Effector CD8-positive, alpha-beta T cell (primary cell): ENCODE data around the gene TRPV5.

Experiments
- DNase-seq: peaks from one replicate; lab custom pipeline; 2025; lab: John Stamatoyannopoulos, UW

The TRPV5 gene

DNA sequence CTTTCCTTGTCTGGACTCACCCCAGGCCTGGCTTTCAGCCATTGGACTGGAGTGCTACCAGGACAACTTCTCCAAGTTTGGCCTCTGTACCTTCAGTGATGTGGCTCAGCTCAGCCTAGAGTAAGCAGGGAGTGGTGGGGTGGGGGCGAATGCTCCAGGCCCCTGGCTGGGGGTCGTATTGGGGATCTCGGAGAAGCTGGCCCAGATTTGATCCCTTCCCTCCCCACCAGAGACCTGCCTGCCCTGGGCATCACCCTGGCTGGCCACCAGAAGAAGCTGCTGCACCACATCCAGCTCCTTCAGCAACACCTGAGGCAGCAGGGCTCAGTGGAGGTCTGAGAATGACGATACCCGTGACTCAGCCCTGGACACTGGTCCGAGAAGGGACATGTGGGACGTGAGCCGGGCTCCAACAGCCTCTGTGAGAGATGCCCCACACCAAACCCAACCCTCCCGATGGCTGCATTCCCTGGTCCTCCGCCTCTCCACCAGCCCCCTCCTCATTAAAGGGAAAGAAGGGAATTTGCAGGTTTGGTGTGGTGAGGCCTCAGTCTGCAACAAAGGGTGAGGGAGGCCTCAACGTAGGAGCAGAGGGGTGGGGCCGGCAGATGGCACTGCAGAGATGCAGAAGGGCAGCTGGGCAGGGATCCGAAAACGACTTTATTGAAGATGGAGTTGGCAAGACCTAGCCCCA is 62.8 kb downstream of the TRPV5 start:
- no peak for DNase-seq

DNA sequence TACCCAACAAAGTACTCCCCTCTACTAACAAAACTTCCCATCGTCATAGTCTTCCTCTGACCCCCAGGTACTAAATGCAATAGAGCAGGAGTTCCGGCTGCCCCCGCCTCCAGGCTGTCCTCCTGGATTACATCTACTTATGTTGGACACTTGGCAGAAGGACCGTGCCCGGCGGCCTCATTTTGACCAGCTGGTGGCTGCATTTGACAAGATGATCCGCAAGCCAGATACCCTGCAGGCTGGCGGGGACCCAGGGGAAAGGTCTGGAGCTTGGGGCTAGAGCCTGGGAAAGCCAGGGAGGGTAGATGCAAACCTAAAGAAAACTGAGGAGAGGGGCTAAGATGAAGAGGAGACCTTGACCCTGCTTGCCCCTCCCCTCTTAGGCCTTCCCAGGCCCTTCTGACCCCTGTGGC is 63.4 kb downstream of the TRPV5 start:
- no peak for DNase-seq

DNA sequence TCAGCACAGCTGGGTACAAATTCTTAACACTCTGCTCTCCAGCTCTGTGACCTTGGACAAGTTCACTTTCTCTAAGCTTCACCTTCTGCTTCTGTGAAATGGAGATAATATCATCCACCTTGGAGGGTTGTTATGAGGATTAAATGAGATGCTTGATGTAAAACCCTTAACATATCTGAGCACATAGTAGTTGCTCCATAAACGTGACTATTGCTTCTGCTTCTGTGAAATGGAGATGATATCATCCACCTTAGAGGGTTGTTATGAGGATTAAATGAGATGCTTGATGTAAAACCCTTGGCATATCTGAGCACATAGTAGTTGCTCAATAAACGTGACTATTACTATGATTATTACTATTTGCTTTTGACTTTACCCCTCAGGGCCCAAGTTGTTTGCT is 64.1 kb downstream of the TRPV5 start:
- DNase-seq: no peak

DNA sequence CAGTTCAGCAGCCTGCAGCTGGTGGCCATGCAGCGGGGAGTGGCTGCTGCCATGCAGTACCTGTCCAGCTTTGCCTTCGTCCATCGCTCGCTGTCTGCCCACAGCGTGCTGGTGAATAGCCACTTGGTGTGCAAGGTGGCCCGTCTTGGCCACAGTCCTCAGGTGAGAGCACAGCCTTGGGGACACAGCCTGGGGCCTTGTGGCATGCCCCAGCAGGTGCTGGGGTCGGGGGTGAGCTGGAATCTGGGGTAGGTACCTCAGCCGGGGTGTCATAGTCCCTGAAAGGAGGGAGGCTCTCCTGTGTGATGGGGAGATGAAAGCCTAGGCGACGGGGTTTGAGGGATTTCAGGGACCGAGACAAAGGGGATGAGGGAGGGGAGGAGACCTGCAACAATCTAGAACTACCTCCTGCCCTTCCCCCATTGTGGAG is 64.5 kb downstream of the TRPV5 start:
- no peak for DNase-seq

DNA sequence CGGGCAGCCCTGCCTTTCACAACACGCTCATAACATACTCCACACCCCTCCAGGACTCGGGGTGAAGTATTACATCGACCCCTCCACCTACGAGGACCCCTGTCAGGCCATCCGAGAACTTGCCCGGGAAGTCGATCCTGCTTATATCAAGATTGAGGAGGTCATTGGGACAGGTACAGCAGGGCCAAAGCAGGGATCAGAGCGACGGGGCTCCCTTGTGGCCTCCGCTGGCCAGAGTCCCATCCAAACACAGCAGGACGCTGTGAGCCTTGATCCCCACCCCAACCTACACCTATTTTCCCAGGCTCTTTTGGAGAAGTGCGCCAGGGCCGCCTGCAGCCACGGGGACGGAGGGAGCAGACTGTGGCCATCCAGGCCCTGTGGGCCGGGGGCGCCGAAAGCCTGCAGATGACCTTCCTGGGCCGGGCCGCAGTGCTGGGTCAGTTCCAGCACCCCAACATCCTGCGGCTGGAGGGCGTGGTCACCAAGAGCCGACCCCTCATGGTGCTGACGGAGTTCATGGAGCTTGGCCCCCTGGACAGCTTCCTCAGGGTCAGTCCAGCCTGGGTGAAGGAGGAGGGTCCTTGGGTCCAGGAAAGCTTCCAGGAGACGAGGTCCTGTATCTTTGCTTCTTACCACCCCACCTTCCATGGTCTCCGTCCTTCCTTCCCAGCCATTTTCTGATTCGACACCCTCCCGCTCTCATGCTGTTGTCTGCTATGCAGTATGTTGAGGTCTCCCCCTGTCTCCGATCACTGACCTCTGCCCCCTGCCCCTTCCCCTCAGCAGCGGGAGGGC is 65.2 kb downstream of the TRPV5 start:
- no peak for DNase-seq

DNA sequence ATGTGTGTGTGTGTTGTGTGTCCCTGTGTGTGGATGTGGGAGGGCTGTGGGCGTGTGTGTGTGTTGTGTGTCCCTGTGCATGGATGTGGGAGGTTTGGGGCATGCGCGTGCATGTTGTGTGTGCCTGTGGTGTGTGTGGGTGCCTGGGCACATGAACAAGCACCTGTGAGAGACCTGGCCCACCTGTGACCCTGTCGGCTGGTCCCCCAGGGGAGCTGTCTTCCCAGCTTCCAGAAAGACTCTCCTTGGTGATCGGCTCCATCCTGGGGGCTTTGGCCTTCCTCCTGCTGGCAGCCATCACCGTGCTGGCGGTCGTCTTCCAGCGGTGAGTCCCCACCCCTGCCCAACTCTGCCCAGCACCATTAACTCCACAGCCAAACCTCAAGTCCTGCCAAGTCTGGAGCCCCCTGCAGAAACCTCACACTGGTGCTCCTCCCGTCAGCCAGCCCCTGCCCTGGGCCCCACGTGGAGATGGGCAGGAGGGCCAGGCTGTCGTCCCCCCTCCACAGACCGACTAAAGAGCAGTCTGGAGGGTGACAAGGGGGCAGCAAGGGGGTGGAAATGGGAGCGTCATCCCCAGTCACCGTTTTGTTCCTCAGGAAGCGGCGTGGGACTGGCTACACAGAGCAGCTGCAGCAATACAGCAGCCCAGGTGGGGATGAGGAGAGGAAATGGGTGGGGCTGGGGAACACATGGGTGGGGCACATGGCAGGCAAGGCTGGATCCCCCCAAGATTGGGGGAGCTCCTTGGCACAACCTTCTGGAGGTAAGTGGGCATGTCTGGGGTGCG is 66.0 kb downstream of the TRPV5 start:
- no peak for DNase-seq

DNA sequence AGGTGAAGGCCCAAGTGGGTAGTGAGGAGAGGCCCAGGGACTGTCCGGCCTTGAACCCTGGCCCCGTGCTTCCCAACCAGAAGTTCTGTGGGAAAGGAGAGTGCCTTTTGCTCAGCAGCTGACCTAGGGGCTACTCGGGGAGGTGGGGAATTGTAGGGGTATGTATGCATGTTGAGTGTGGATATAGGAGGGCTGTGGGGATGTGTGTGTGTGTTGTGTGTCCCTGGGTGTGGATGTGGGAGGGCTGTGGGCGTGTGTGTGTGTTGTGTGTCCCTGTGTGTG is 66.5 kb downstream of the TRPV5 start:
- DNase-seq: no peak

DNA sequence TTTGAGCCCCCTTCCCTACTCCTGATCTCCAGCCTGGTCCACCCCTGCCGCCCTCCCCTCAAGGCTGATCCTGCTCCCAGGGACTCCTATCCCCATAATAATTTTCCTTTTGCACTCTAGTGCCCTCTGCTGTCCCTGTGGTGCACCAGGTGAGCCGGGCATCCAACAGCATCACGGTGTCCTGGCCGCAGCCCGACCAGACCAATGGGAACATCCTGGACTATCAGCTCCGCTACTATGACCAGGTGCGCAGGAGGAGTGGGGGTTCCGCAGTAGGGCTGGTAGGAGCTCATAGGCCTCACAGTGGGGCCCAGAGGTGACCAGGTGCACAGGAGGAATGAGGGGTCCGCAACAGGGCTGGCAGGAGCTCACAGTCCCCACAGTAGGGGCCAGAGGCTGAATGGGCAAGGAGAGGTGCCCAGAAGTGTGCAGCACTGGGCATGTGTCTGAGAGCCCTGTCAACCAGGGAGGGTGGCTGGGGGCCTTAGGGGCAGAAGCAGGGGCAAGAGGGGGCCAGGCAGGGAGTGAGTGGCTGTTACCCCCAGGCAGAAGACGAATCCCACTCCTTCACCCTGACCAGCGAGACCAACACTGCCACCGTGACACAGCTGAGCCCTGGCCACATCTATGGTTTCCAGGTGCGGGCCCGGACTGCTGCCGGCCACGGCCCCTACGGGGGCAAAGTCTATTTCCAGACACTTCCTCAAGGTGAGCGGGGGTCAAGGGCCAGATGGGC is 67.0 kb downstream of the TRPV5 start:
- no peak for DNase-seq

DNA sequence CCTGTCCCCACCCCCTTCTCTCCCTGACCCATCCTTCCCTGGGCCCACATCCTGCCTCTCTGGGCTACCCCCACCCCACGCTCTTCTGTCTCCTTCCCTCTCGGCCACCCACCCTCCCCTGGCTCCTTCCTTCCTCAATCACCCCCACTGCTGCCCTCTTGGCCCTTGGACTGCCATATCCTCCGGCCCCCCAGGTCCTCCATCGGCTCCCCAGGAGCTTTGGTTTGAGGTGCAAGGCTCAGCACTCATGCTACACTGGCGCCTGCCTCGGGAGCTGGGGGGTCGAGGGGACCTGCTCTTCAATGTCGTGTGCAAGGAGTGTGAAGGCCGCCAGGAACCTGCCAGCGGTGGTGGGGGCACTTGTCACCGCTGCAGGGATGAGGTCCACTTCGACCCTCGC is 67.8 kb downstream of the TRPV5 start:
- no peak for DNase-seq

DNA sequence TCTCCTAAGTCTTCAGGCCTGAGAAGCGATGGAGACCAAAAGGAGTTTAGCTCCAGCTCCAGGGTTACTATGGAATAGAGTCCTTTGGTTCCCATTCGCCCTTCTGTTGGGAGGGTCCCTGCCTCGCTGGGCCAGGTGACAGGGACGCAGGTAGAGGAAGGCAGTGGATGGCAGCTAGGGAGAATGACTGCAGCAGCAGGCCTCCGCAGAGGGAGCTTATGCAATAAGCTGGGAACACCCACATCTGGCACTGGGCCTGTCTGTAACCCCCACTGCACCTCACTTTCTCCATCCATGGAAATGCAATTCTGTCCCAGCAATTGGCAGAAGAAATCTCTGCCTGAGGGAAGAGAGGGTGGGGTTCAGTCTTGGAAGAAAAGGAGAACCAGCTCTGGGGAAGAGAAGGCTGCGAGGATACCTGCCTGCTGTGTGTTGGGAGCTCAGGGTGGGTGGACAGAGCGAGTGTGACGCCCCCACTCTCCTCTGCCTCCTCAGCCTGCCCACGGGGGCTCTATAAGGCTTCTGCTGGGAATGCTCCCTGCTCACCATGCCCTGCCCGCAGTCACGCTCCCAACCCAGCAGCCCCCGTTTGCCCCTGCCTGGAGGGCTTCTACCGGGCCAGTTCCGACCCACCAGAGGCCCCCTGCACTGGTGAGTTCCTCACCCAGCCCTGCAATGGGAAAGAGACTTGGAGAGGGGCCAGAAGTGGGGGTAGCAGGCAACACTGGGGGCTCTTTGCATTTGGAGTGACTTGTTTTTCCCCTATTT is 68.4 kb downstream of the TRPV5 start:
- no peak for DNase-seq

DNA sequence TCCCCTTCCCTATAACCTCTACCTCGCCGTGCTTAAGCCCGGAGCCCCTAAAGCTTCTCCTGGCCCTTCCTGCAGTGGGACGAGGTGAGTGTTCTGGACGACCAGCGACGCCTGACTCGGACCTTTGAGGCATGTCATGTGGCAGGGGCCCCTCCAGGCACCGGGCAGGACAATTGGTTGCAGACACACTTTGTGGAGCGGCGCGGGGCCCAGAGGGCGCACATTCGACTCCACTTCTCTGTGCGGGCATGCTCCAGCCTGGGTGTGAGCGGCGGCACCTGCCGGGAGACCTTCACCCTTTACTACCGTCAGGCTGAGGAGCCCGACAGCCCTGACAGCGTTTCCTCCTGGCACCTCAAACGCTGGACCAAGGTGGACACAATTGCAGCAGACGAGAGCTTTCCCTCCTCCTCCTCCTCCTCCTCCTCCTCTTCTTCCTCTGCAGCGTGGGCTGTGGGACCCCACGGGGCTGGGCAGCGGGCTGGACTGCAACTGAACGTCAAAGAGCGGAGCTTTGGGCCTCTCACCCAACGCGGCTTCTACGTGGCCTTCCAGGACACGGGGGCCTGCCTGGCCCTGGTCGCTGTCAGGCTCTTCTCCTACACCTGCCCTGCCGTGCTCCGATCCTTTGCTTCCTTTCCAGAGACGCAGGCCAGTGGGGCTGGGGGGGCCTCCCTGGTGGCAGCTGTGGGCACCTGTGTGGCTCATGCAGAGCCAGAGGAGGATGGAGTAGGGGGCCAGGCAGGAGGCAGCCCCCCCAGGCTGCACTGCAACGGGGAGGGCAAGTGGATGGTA is 69.5 kb downstream of the TRPV5 start:
- no peak for DNase-seq

DNA sequence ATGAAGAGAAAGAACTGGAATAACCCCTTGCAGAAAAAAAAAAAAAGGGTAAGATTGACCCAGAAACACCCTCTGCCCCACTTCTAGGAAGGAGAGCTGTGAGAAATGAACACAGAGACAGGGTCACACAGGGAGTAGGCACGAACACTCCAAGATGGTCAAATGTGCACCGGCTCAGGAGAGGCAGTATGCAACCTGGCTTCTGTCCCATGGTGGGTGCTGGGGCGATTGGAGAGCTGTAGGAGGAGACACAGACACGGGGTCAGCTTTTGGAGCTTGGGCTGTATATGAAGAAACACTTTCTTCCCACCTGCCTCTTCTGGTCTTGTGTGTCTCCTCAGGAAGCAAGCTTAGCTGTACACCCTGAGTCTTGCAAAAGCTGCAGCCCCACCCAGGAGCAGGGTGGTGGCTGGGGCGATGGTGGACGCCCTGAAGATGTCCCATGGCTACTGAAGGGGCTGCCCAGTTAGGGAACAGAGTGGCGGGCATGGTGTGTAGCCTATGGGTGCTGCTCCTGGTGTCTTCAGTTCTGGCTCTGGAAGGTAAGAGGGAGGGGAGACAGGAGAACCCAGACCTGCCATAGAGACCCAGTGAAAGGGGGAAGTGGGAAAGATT is 70.7 kb downstream of the TRPV5 start:
- DNase-seq: no peak

DNA sequence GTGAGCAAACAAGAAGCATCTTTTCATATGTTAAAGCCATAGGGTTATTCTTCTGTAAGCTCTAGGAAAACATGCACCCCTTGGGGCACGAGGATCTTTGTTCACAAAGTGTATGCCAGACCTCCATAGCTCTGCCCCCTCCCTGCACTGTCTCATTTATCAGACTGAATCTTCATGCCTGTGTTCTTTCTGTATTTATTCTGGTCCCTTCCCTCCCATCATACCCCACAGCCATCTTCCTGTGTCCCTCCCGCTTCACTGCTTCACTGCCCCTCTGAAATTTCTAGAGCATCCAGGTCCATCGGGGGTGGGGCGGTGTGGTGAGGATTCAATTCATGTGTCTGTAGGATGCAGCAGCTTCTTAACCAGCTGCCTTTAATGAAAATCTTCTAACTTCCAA is 71.2 kb downstream of the TRPV5 start:
- no peak for DNase-seq

DNA sequence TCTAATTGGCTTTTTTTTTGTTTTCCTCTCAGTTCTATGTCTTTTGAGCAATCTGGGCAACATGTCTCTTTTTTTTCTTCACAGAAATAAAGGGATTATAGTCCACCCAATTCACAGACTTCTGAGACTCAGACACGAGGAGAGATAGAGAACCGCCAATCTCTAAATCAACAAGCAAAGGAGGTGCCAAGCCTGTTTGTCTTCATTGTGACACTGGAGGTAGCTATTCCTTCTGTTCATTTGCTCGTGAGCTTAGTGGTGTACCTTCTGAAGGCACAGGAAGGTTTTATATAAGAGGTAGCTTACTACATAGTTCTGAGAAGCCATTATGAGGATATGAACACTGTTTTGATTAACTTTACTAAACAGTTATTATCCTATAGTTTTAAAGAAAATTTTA is 72.6 kb downstream of the TRPV5 start:
- DNase-seq: no peak

DNA sequence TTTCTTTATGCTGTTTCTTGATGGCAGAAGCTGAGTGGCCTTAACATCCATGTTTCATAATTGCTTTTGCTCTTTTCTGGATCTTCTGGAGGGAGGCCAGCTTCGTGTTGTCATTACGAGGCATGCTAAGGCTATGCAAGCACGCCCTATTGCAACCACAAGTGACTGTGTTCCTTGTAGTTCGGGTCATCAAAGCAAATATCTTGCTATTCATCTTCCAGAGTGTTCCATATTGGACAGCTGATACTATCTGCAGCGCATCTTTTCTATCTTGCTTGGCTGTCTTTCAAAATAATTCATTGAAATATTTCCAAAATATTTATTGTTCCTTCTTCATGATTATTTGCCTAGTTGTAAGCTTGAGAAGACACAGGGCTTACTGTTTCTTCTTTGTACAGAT is 73.7 kb downstream of the TRPV5 start:
- DNase-seq: no peak

DNA sequence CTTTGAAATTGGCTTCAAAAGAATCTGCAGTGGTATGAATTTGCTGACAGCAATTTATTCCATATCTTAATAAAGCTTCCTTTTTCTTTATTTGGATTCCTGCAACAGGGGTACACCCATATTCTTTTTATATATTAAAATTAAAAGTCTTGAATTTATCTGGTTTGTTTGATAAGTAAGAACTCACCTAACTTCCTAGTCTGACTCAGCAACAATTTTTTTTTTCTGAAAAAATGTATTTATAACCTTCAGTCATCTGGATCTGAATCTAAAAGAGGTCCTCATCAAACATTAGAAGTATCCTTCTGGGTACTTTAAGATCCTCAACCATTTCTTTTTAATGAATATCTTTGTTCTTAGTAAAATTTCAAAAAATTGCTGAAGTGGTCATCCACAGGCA is 74.1 kb downstream of the TRPV5 start:
- no peak for DNase-seq
